GM12875 (cell line): Measurements from ENCODE around the gene PTGIR.

Source experiments
- H3K4me3 ChIP-seq: one replicate; pipeline ENCODE4 v1.5.1; 2011; ENCODE audit warnings: low read depth, low read length, control low read depth
- CTCF ChIP-seq: IDR thresholded peaks from 2 replicates; pipeline ENCODE4 v1.5.1; 2011; ENCODE audit warnings: low read depth, mild to moderate bottlenecking, control low read depth, inconsistent platforms, low read length, moderate library complexity, borderline replicate concordance; ENCODE audit not compliant: insufficient read depth

The PTGIR gene

DNA sequence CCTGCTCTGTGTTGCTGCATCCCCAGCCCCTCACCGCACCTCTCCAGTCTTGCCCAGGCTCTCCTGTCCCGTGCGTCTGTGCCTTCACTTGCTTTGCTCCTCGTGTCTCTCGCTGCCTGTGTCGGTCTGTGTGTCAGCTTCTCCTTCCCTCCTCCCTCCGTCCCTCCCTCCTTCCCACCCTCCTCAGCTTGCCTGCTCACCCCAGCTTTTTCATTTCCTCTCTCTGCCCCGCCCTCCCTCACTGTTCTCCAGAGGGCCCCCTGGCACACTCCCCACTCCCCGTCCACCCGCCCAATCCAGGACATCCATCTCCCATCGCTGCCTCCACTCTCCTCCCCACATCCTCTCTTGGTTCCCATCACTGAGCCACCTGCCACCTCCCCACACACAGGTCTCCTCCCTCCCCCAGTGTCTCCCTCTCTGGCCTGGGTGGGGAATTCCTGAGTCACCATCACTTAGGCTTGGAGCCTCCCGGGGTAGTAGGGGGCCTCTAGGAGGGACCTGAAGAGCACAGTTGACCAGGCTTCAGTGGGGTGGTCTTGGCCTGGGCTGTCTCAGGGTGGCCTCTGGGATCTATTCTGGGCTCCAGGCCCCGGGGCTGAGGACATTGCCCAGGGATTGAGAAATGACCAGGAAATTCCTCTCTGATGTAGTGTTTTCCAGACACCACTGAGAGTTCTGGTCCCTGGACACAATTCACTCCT is at the start of gene PTGIR:
TSS of gene PTGIR (minus strand) at position 132 of the 704 bp plus-strand sequence. CDS start 864 bp downstream, outside the sequence.
- 0 out of 2 replicates have a peak, but pooled peaks have one; percentile 1 for TF ChIP-seq CTCF
- H3K4me3 ChIP-seq, result peak within 1 kb of the TSS; percentile 55

- TF ChIP-seq CTCF, result no peak
- no peak overlapping the region for H3K4me3 ChIP-seq
Measured at GRCh38 chr19:46670813-46671212, 45.9 kb upstream of the PTGIR start.

GRCh38 chr19:46668662-46669061 is 43.8 kb upstream of the PTGIR start:
- TF ChIP-seq CTCF, result no peak
- H3K4me3 ChIP-seq, result no peak overlapping the region

GRCh38 chr19:46665072-46665471 is 40.2 kb upstream of the PTGIR start:
- TF ChIP-seq CTCF, result no peak
- no peak overlapping the region for H3K4me3 ChIP-seq

DNA sequence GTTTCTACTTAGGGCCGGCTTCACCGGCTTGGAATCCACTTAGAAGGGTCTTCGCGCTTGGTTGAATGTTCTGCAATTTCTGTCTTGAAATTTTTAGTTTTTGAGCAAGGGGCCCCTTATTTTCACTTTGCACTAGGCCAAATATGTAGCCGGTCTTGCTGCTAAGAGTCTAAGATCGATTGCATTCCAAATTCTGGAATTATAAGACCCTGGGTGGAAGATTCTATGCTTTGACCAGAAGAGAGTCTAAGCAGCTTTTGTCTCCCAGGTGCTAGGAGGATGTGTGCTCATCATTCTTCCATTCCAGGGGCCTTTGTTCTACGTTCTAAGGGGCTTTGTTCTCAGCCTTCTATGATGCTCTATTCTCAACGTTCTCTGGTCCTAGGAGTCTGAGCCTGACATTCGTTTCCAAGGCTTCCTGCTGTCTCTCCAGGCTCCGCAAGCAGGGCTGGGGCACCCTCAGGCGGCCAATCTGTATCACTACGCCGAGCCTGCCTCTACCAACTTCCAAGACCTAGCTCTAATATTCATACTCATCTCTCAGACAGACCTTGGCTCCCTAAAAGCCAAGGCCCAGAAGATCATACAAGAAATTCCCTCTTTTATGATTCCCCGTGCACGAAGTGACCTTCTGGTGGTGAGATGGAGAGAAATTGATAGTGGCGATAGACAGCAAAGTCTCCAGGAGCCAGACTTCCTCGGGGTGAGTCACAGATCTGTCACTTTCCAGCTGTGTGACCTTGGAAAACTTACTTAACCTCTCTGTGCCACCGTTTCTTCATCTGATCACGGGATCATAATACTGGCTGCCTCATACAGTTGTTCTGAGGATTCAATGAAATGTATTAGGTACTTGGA is 37.1 kb upstream of the PTGIR start:
- peak overlapping the region; percentile 38 for H3K4me3 ChIP-seq

DNA sequence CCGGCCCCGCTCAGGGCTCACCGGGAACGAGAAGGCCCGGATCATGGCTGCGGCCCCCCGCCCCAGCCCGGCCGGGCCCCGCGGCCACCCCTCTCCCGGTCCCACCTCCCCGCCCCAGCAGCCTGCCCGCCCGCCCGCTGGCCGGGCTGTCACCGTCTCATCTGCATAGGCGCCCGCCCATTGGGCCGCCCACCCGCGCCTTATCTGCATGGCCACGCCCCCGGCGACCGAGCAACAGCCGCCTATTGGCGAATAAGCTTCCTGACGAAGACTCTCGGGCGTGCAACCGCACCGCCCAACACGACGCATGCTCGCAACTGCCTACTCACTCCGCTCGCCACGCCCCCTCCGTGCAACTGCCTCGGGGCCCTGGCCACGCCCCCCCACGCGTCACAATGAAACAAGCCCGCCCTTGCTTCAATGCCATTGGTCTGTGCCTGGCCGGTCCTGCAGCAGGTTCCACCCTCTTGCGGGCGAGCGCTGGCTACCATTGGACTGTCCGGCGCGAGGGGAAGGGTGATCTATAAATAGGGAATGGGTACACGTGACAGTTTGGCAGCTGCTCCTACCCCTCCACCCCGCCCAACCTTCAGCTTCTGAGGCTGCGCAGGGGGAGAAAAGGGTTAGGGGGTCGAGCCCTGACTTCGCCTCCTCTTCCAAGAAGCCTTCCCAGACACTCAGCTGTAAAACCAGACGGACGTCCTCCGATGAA is 36.3 kb upstream of the PTGIR start, which contains the start of gene DACT3:
TSS of gene DACT3 (minus strand) at position 163 of the 712 bp plus-strand sequence. CDS start at position 45, 118 bp downstream.
- TF ChIP-seq CTCF, result no peak

More for the DNA sequence above, 37.1 kb upstream of the PTGIR start:
- TF ChIP-seq CTCF, result peak; percentile 86

More for the DNA sequence above, 36.3 kb upstream of the PTGIR start, which contains the start of gene DACT3:
- peak within 1 kb of the TSS; percentile 41 for H3K4me3 ChIP-seq
